SK-N-SH (cell line): ENCODE data around the gene RFX2. TPM values are rescaled to one million over a fixed set of nuclear protein-coding genes. Genes with fewer than 3 reads are reported as not detected.

Experiments used
- CTCF ChIA-PET: fragments of 300-600, 350-600 bp; formaldehyde crosslinking; extraction: SDS; loops from one replicate; lab custom pipeline; 2021; lab: Yijun Ruan, JAX
- POLR2A ChIA-PET: fragments of 350-600 bp; sonication (Branson Sonifier 250); formaldehyde crosslinking; extraction: SDS; loops from one replicate; lab custom pipeline; 2020; ENCODE audit warnings: antibody characterized with exemption, inconsistent platforms; lab: Yijun Ruan, JAX
- DNase-seq: peaks from one replicate; pipeline ENCODE4 v3.0.0; 2012
- H2AFZ ChIP-seq: fragments of 200-600 bp; sonication (generic); 2 replicates; pipeline ENCODE4 v1.8.1; 2016; ENCODE audit warnings: antibody characterized with exemption, mild to moderate bottlenecking, low read depth
- H3F3A ChIP-seq: fragments of 200-600 bp; sonication (generic); replicated peaks from 2 replicates; pipeline ENCODE3; 2016; ENCODE audit warnings: antibody characterized with exemption, mild to moderate bottlenecking; ENCODE audit not compliant: insufficient read depth
- H3K27ac ChIP-seq, 2 experiments: fragments of 200-500 bp in 1 of 2; fragments of 200-600 bp in 1 of 2; sonication (Bioruptor generic) in 1 of 2; sonication (generic), shearing (Covaris generic) in 1 of 2; 2 replicates each; pipeline versions ENCODE4 v1.5.1 to v1.6.1; 2014 to 2016; ENCODE audit warnings: low read depth in 2 of 2, inconsistent platforms in 1 of 2, low read length in 1 of 2, mild to moderate bottlenecking in 1 of 2, mixed read lengths in 1 of 2
- H3K27me3 ChIP-seq: fragments of 200-600 bp; sonication (generic), shearing (Covaris generic); 2 replicates; pipeline ENCODE4 v1.6.1; 2016; ENCODE audit warnings: mixed run types; ENCODE audit not compliant: insufficient read depth
- H3K36me3 ChIP-seq, 2 experiments: fragments of 200-500 bp in 1 of 2; fragments of 200-600 bp in 1 of 2; sonication (Bioruptor generic) in 1 of 2; sonication (generic) in 1 of 2; replicated peaks in 1 of 2; 2 replicates each; pipeline versions ENCODE3 to v1.5.1; 2014 to 2016; ENCODE audit warnings: low read length in 1 of 2, mild to moderate bottlenecking in 1 of 2; ENCODE audit not compliant: insufficient read depth in 2 of 2, control insufficient read depth in 1 of 2
- H3K4me1 ChIP-seq, 2 experiments: fragments of 200-500 bp in 1 of 2; fragments of 200-600 bp in 1 of 2; sonication (Bioruptor generic) in 1 of 2; sonication (generic), shearing (Covaris generic) in 1 of 2; 2 replicates each; pipeline versions ENCODE4 v1.5.1 to v1.6.1; 2014 to 2016; ENCODE audit warnings: low read depth in 1 of 2, low read length in 1 of 2, mixed run types in 1 of 2; ENCODE audit not compliant: insufficient read depth in 2 of 2, control insufficient read depth in 1 of 2
- H3K4me2 ChIP-seq: fragments of 200-600 bp; sonication (generic), shearing (Covaris generic); 2 replicates; pipeline ENCODE4 v1.6.1; 2017; ENCODE audit warnings: mixed run types
- H3K4me3 ChIP-seq, 2 experiments: fragments of 200-500 bp in 1 of 2; fragments of 200-600 bp in 1 of 2; sonication (Bioruptor generic) in 1 of 2; sonication (generic), shearing (Covaris generic) in 1 of 2; 2 replicates each; pipeline versions ENCODE4 v1.5.1 to v1.8.1; 2014 to 2016; ENCODE audit warnings: low read depth in 2 of 2, inconsistent platforms in 1 of 2, low read length in 1 of 2, mild to moderate bottlenecking in 1 of 2, mixed read lengths in 1 of 2, moderate library complexity in 1 of 2
- H3K79me2 ChIP-seq: fragments of 200-600 bp; sonication (generic); 2 replicates; pipeline ENCODE4 v1.8.1; 2017; ENCODE audit warnings: mild to moderate bottlenecking; ENCODE audit not compliant: insufficient read depth
- H3K9ac ChIP-seq: fragments of 200-600 bp; sonication (generic); 2 replicates; pipeline ENCODE4 v1.6.1; 2017; ENCODE audit warnings: mixed run types
- H3K9me2 ChIP-seq: fragments of 200-600 bp; sonication (generic); 2 replicates; pipeline ENCODE4 v1.6.1; 2017; ENCODE audit warnings: mixed run types
- H3K9me3 ChIP-seq: fragments of 200-600 bp; sonication (generic); 2 replicates; pipeline ENCODE4 v1.6.1; 2017; ENCODE audit warnings: mixed run types, mild to moderate bottlenecking, moderate library complexity
- H4K20me1 ChIP-seq: fragments of 200-600 bp; sonication (generic); 2 replicates; pipeline ENCODE4 v1.6.1; 2017; ENCODE audit warnings: mild to moderate bottlenecking, mixed run types; ENCODE audit not compliant: insufficient read depth
- MEF2A ChIP-seq: IDR thresholded peaks from 2 replicates; pipeline ENCODE4 v1.4.0; 2012; ENCODE audit warnings: low read depth, borderline replicate concordance
- NRF1 ChIP-seq: IDR thresholded peaks from 2 replicates; pipeline ENCODE4 v1.6.1; 2012; ENCODE audit warnings: low read depth, mild to moderate bottlenecking, low read length
- POLR2AphosphoS5 ChIP-seq: IDR thresholded peaks from 2 replicates; pipeline ENCODE4 v1.6.1; 2012; ENCODE audit warnings: low read depth, low read length
- RAD21 ChIP-seq: IDR thresholded peaks from 2 replicates; pipeline ENCODE4 v1.6.1; 2012; ENCODE audit warnings: mild to moderate bottlenecking, low read length
- RCOR1 ChIP-seq: fragments of 150-350 bp; IDR thresholded peaks from 2 replicates; pipeline ENCODE4 v1.6.1; 2017; ENCODE audit warnings: antibody characterized with exemption, low read length
- RFX5 ChIP-seq: IDR thresholded peaks from 2 replicates; pipeline ENCODE4 v1.6.1; 2012; ENCODE audit warnings: mild to moderate bottlenecking, improper control_type of control experiment, low read length
- RXRA ChIP-seq: IDR thresholded peaks from 2 replicates; pipeline ENCODE4 v1.4.0; 2012; ENCODE audit warnings: low read depth, mild to moderate bottlenecking, borderline replicate concordance
- SMC3 ChIP-seq: IDR thresholded peaks from 2 replicates; pipeline ENCODE4 v1.6.1; 2012; ENCODE audit warnings: low read depth, low read length, improper control_type of control experiment
- TEAD4 ChIP-seq: IDR thresholded peaks from 2 replicates; pipeline ENCODE4 v1.4.0; 2012; ENCODE audit warnings: mild to moderate bottlenecking, borderline replicate concordance; ENCODE audit not compliant: insufficient read depth
- WGBS: methylation state at CpG from one replicate; pipeline ENCODE4 v1.1.6; 2017; ENCODE audit warnings: low lambda C conversion rate; 5-methylcytosine and 5-hydroxymethylcytosine counted together
- polyA plus RNA-seq, 3 experiments: library from polyadenylated mRNA; depleted of rRNA; stranded (reverse); fragments of >200 nt; gene quantifications; 2 replicates each; pipeline ENCODE4 v1.2.3, GENCODE V29; 2012
- TF ChIP-seq, protein P1 (sequence below): fragments of 150-350 bp; IDR thresholded peaks from 2 replicates; pipeline ENCODE4 v1.6.1; 2017; ENCODE audit warnings: antibody characterized with exemption, low read length, low read depth, borderline replicate concordance
- TF ChIP-seq, protein P2 (sequence below): fragments of 200-600 bp; sonication (generic); IDR thresholded peaks from 2 replicates; pipeline ENCODE4 v1.6.1; 2017; ENCODE audit warnings: antibody characterized with exemption, mild to moderate bottlenecking, moderate library complexity
- TF ChIP-seq, protein P3 (sequence below): fragments of 150-350 bp; IDR thresholded peaks from 2 replicates; pipeline ENCODE4 v1.6.1; 2016; ENCODE audit warnings: mild to moderate bottlenecking, low read depth, low read length
- TF ChIP-seq, protein P4 (sequence below): IDR thresholded peaks from 2 replicates; pipeline ENCODE4; 2012
- TF ChIP-seq, protein P5 (sequence below): IDR thresholded peaks from 2 replicates; pipeline ENCODE4 v1.6.1; 2012; ENCODE audit warnings: mild to moderate bottlenecking, low read depth, low read length, moderate library complexity
- TF ChIP-seq, protein P6 (sequence below): IDR thresholded peaks from 2 replicates; pipeline ENCODE4 v1.4.0; 2012; ENCODE audit warnings: low read depth, borderline replicate concordance
- TF ChIP-seq, protein P7 (sequence below): IDR thresholded peaks from 2 replicates; pipeline ENCODE4 v1.4.0; 2012; ENCODE audit warnings: low read depth, borderline replicate concordance

RFX2 gene
- polyA plus RNA-seq, 1 of the 3 experiments (the other 2 are of a cell fraction): 12.6 TPM

DNA sequence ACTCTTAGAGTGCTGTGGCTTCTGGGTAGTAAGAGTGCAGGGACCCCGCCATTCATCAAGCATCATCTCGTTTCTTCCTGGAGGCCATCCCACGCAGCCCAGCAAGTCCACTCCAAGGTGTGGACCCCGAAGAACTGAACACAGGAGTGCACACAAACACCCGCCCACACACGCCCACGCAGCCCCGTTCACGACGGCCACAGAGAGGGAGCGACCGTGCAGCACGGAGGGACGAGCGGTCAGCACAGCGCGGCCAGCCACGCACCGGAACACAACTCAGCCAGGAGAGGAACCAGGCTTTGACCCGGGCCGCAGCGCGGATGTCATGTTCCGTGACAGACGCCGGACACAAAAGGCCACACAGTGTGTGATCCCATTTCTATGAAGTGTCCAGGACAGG is 114.2 kb downstream of the RFX2 start:
- ChIA-PET POLR2A (no interaction called here), CTCF (interaction anchor here (1.0 to 1.6 kb wide), 3 partner anchors 9 to 26 kb away, joined by 3 to 11 read pairs (median 4); no protein-coding TSS in a partner anchor)
- Histone ChIP-seq H3K27ac (no peak overlapping the region), H3K4me2 (no peak overlapping the region), H3K4me3 (no peak overlapping the region), H4K20me1 (no peaks in the 10 kb centered on the region), H2AFZ (no peak overlapping the region), H3F3A (no peaks in the 10 kb centered on the region), H3K9me2 (no peaks in the 10 kb centered on the region), H3K36me3 (peaks cover 2 to 5% of the 10 kb centered on the region in 2 experiments), H3K9ac (no peak overlapping the region), H3K4me1 (peaks cover 0 to 32% of the 10 kb centered on the region in 2 experiments; a peak in 2 of 4 replicates), H3K79me2 (no peaks in the 10 kb centered on the region), H3K27me3 (no peaks in the 10 kb centered on the region), H3K9me3 (no peaks in the 10 kb centered on the region)
- TF ChIP-seq, protein P1, sequence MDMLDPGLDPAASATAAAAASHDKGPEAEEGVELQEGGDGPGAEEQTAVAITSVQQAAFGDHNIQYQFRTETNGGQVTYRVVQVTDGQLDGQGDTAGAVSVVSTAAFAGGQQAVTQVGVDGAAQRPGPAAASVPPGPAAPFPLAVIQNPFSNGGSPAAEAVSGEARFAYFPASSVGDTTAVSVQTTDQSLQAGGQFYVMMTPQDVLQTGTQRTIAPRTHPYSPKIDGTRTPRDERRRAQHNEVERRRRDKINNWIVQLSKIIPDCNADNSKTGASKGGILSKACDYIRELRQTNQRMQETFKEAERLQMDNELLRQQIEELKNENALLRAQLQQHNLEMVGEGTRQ: no peak
- TF ChIP-seq RAD21 (no peak), TEAD4 (no peak), MEF2A (no peak), POLR2AphosphoS5 (no peak), RXRA (no peak), NRF1 (no peak), RCOR1 (no peak), RFX5 (no peak), SMC3 (no peak)
- TF ChIP-seq, protein P2, sequence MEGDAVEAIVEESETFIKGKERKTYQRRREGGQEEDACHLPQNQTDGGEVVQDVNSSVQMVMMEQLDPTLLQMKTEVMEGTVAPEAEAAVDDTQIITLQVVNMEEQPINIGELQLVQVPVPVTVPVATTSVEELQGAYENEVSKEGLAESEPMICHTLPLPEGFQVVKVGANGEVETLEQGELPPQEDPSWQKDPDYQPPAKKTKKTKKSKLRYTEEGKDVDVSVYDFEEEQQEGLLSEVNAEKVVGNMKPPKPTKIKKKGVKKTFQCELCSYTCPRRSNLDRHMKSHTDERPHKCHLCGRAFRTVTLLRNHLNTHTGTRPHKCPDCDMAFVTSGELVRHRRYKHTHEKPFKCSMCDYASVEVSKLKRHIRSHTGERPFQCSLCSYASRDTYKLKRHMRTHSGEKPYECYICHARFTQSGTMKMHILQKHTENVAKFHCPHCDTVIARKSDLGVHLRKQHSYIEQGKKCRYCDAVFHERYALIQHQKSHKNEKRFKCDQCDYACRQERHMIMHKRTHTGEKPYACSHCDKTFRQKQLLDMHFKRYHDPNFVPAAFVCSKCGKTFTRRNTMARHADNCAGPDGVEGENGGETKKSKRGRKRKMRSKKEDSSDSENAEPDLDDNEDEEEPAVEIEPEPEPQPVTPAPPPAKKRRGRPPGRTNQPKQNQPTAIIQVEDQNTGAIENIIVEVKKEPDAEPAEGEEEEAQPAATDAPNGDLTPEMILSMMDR: no peak
- TF ChIP-seq, protein P3, sequence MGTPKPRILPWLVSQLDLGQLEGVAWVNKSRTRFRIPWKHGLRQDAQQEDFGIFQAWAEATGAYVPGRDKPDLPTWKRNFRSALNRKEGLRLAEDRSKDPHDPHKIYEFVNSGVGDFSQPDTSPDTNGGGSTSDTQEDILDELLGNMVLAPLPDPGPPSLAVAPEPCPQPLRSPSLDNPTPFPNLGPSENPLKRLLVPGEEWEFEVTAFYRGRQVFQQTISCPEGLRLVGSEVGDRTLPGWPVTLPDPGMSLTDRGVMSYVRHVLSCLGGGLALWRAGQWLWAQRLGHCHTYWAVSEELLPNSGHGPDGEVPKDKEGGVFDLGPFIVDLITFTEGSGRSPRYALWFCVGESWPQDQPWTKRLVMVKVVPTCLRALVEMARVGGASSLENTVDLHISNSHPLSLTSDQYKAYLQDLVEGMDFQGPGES: no peak
- TF ChIP-seq, protein P4, sequence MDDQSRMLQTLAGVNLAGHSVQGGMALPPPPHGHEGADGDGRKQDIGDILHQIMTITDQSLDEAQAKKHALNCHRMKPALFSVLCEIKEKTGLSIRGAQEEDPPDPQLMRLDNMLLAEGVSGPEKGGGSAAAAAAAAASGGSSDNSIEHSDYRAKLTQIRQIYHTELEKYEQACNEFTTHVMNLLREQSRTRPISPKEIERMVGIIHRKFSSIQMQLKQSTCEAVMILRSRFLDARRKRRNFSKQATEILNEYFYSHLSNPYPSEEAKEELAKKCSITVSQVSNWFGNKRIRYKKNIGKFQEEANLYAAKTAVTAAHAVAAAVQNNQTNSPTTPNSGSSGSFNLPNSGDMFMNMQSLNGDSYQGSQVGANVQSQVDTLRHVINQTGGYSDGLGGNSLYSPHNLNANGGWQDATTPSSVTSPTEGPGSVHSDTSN: no peak
- TF ChIP-seq, protein P5, sequence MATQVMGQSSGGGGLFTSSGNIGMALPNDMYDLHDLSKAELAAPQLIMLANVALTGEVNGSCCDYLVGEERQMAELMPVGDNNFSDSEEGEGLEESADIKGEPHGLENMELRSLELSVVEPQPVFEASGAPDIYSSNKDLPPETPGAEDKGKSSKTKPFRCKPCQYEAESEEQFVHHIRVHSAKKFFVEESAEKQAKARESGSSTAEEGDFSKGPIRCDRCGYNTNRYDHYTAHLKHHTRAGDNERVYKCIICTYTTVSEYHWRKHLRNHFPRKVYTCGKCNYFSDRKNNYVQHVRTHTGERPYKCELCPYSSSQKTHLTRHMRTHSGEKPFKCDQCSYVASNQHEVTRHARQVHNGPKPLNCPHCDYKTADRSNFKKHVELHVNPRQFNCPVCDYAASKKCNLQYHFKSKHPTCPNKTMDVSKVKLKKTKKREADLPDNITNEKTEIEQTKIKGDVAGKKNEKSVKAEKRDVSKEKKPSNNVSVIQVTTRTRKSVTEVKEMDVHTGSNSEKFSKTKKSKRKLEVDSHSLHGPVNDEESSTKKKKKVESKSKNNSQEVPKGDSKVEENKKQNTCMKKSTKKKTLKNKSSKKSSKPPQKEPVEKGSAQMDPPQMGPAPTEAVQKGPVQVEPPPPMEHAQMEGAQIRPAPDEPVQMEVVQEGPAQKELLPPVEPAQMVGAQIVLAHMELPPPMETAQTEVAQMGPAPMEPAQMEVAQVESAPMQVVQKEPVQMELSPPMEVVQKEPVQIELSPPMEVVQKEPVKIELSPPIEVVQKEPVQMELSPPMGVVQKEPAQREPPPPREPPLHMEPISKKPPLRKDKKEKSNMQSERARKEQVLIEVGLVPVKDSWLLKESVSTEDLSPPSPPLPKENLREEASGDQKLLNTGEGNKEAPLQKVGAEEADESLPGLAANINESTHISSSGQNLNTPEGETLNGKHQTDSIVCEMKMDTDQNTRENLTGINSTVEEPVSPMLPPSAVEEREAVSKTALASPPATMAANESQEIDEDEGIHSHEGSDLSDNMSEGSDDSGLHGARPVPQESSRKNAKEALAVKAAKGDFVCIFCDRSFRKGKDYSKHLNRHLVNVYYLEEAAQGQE: no peak
- TF ChIP-seq, protein P6, sequence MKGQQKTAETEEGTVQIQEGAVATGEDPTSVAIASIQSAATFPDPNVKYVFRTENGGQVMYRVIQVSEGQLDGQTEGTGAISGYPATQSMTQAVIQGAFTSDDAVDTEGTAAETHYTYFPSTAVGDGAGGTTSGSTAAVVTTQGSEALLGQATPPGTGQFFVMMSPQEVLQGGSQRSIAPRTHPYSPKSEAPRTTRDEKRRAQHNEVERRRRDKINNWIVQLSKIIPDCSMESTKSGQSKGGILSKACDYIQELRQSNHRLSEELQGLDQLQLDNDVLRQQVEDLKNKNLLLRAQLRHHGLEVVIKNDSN: no peak
- TF ChIP-seq, protein P7, sequence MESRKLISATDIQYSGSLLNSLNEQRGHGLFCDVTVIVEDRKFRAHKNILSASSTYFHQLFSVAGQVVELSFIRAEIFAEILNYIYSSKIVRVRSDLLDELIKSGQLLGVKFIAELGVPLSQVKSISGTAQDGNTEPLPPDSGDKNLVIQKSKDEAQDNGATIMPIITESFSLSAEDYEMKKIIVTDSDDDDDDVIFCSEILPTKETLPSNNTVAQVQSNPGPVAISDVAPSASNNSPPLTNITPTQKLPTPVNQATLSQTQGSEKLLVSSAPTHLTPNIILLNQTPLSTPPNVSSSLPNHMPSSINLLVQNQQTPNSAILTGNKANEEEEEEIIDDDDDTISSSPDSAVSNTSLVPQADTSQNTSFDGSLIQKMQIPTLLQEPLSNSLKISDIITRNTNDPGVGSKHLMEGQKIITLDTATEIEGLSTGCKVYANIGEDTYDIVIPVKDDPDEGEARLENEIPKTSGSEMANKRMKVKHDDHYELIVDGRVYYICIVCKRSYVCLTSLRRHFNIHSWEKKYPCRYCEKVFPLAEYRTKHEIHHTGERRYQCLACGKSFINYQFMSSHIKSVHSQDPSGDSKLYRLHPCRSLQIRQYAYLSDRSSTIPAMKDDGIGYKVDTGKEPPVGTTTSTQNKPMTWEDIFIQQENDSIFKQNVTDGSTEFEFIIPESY: no peak
- WGBS: 96% methylated on average over 25 of the region's 26 CpGs
- no peak for DNase-seq
